ENCODE data around the gene CHTOP. TPM values are rescaled to one million over a fixed set of nuclear protein-coding genes. Genes with fewer than 3 reads are reported as not detected.

CHTOP gene
- total and polyA plus RNA-seq, 2 of the 13 experiments (the other 11 are each of a cell fraction or from before 2014, with no cell fraction given) = 38.0 to 51.9 TPM

DNA sequence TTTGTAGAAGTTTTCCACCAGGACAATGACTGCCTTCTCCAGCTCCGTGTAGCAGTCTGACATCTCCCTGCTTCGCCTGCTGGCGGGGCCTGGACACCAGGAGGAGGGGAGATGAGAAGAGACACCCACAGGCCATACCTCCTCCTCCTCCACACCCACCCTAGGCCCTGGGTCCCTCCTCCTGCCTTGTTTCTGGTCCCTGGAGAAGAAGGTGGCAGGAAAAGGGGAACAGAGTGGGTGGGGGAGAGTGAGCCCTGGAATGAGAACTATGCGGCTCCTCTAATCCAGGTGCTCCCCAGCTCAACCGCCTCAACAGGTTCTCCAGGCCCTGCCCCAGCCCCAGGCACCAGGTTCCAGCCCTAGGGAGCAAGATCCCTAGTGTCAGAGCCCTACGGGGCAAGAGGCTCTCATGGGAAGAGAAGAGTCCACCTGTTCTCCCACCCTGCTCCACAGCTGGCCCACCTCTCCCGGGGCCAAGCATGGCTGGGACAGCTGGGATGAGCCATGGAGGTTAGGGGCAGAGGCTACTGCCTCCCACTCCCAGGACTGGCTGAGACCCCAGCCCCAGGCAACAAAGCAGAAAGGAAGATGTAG, 25.7 kb upstream of the CHTOP start (continued):
- peak; percentile 48 for TF ChIP-seq POGZ (CRISPR knock-in tag; IDR thresholded peaks at IDR 0.05)
- TF ChIP-seq GABPA (IDR thresholded peaks at IDR 0.05; ENCODE audit: low read depth, low read length) = no peak
- no peak for TF ChIP-seq GABPA (CRISPR knock-in tag; IDR thresholded peaks at IDR 0.05; ENCODE audit: low read depth)
- 0 out of 2 replicates have a peak, but pooled peaks have one; percentile 62 for TF ChIP-seq ZNF576 (CRISPR knock-in tag; IDR thresholded peaks at IDR 0.05)
- 0 out of 2 replicates have a peak, but pooled peaks have one; percentile 73 for TF ChIP-seq CAMTA2 (CRISPR knock-in tag; IDR thresholded peaks at IDR 0.05; ENCODE audit: borderline replicate concordance)
- TF ChIP-seq ZNF441 (CRISPR knock-in tag; IDR thresholded peaks at IDR 0.05; ENCODE audit: borderline replicate concordance) = no peak
- no peak for TF ChIP-seq ZNF10 (CRISPR knock-in tag; IDR thresholded peaks at IDR 0.05; ENCODE audit: borderline replicate concordance, low read depth)
- TF ChIP-seq NONO (IDR thresholded peaks at IDR 0.05) = no peak
- peak; percentile 20; the same call in 1 of the 2 replicates for TF ChIP-seq NONO (CRISPR knock-in tag; conservative IDR thresholded peaks at IDR 0.05)
- TF ChIP-seq ZNF317 (CRISPR knock-in tag; IDR thresholded peaks at IDR 0.05) = 0 out of 2 replicates have a peak, but pooled peaks have one; percentile 17
- no peak for TF ChIP-seq E2F5 (CRISPR knock-in tag; conservative IDR thresholded peaks at IDR 0.05)
- no peak for TF ChIP-seq TP53 (CRISPR knock-in tag; conservative IDR thresholded peaks at IDR 0.05)
- TF ChIP-seq SMC3 (IDR thresholded peaks at IDR 0.05; ENCODE audit: low read length) = no peak
- TF ChIP-seq, protein P1, sequence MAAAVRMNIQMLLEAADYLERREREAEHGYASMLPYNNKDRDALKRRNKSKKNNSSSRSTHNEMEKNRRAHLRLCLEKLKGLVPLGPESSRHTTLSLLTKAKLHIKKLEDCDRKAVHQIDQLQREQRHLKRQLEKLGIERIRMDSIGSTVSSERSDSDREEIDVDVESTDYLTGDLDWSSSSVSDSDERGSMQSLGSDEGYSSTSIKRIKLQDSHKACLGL (CRISPR knock-in tag; IDR thresholded peaks at IDR 0.05) = peak; percentile 78; the same call in 1 of the 2 replicates
- 0 out of 2 replicates have a peak, but pooled peaks have one; percentile 5 for TF ChIP-seq POGK (CRISPR knock-in tag; conservative IDR thresholded peaks at IDR 0.05)
- 0 out of 2 replicates have a peak, but pooled peaks have one; percentile 2 for TF ChIP-seq ZMYM4 (CRISPR knock-in tag; IDR thresholded peaks at IDR 0.05)
- TF ChIP-seq ZFP1 (CRISPR knock-in tag; IDR thresholded peaks at IDR 0.05) = no peak
- no peak for TF ChIP-seq ZNF354B (CRISPR knock-in tag; IDR thresholded peaks at IDR 0.05)
- TF ChIP-seq, protein P2, sequence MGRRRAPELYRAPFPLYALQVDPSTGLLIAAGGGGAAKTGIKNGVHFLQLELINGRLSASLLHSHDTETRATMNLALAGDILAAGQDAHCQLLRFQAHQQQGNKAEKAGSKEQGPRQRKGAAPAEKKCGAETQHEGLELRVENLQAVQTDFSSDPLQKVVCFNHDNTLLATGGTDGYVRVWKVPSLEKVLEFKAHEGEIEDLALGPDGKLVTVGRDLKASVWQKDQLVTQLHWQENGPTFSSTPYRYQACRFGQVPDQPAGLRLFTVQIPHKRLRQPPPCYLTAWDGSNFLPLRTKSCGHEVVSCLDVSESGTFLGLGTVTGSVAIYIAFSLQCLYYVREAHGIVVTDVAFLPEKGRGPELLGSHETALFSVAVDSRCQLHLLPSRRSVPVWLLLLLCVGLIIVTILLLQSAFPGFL (CRISPR knock-in tag; IDR thresholded peaks at IDR 0.05) = no peak
- TF ChIP-seq TCF12 (IDR thresholded peaks at IDR 0.05) = no peak
- 0 out of 2 replicates have a peak, but pooled peaks have one; percentile 60 for TF ChIP-seq TCF12 (CRISPR knock-in tag; IDR thresholded peaks at IDR 0.05)
- peak; percentile 35; the same call in 1 of the 2 replicates for TF ChIP-seq ZNF776 (CRISPR knock-in tag; IDR thresholded peaks at IDR 0.05)
- no peak for TF ChIP-seq ZNF451 (CRISPR knock-in tag; IDR thresholded peaks at IDR 0.05)
- TF ChIP-seq RBFOX2 (IDR thresholded peaks at IDR 0.05; ENCODE audit: low read depth, low read length) = peak; percentile 19; the same call in 1 of the 2 replicates
- TF ChIP-seq, protein P3, sequence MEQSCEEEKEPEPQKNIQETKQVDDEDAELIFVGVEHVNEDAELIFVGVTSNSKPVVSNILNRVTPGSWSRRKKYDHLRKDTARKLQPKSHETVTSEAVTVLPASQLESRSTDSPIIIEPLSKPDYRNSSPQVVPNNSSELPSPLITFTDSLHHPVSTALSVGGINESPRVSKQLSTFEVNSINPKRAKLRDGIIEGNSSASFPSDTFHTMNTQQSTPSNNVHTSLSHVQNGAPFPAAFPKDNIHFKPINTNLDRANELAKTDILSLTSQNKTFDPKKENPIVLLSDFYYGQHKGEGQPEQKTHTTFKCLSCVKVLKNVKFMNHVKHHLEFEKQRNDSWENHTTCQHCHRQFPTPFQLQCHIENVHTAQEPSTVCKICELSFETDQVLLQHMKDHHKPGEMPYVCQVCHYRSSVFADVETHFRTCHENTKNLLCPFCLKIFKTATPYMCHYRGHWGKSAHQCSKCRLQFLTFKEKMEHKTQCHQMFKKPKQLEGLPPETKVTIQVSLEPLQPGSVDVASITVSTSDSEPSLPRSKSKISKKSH (CRISPR knock-in tag; IDR thresholded peaks at IDR 0.05; ENCODE audit: borderline replicate concordance) = peak; percentile 16; the same call in 1 of the 2 replicates
- peak; percentile 94 for TF ChIP-seq ZBTB38 (CRISPR knock-in tag; IDR thresholded peaks at IDR 0.05)

All from HepG2 (cell line).